Measurements from ENCODE around the gene SMPDL3A.
"Not testable (repeated sequence)": the region's sequence is repeated elsewhere in the genome, so short reads cannot be mapped to it uniquely, and the experiment has no call there.

Gene SMPDL3A

GRCh38 chr6:122789182-122790027, at the start of gene SMPDL3A:
Gene SMPDL3A, plus strand, starts transcription at chr6:122789258. Its CDS starts 89 bp downstream, at chr6:122789347.
- DNase-seq: no peak

GRCh38 chr6:122740091-122740490, 49.0 kb upstream of the SMPDL3A start:
- no peak for DNase-seq

DNA sequence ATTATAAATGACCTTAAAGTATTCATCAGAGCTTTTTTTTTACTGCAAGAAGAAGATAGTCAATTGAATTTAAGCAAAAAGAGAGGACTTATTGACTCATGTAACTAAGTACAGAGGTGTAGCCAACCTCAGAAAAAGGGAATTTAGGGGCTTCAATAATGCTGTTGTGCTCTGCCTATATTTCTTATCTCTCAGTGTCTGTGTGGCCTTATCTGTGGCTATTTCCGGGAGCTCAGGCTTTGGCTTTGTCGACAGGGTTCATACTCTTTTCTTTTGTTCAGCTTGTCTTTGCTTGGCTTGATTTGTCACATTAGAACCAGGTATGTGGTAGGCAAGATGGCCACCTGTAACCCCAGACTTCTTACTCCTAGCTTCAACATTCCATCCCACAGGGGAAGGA, 48.1 kb upstream of the SMPDL3A start:
- no peak for DNase-seq

DNA sequence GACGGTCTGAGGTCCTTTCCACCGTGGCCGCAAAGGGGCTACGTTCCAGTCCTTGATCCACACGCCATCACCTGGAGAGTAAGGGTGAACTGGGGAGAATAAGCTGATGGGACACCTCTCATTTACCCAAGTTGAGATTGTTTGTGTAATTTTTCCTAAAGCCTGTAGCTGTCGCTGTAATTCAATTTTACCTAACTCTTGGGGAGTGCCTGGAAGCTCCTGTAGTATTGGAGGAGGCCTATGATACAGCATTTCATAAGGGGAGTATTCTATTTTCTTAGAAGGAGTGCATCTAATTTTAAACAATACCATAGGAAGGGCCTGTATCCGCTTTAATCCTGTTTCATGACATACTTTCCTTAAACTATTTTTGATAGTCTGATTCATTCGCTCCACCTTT, 44.8 kb upstream of the SMPDL3A start:
- not testable (repeated sequence) for DNase-seq

GRCh38 chr6:122744856-122745255, 44.2 kb upstream of the SMPDL3A start:
- DNase-seq: not testable (repeated sequence)

DNA sequence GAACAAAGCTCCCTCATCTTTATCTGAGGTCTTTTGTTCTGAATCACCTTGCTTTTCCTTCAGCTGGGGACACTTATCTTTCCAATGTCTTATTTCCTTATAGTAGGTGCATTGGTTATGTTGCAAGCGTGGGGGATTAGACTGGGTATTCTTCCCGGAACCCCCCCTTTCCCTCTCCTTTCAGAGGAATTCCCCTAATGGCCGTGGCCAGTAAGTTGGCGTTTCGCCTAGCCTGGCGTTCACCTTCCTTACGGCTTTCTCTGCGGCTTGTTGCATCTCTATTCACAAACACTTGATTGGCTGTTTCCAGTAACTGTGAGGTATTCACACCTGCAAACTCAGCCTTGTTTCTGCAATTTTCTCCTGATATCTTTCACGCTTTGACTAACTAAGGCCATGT, 42.4 kb upstream of the SMPDL3A start:
- DNase-seq: no peak

GRCh38 chr6:122747573-122747972, 41.5 kb upstream of the SMPDL3A start:
- DNase-seq: no peak

DNA sequence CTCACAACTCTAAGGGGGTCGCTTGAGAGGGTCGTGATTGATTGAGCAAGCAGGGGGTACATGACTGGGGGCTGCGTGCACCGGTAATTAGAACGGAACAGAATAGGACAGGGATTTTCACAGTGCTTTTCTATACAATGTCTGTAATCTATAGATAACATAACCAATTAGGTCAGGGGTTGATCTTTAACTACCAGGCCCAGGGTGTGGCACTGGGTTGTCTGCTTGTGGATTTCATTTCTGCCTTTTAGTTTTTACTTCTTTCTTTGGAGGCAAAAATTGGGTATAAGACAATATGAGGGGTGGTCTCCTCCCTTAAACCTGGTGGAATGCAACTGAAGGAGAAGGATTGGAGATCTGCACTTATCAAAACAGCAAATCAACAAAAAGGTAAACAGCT, 40.1 kb upstream of the SMPDL3A start:
- not testable (repeated sequence) for DNase-seq

GRCh38 chr6:122749451-122750050, 39.5 kb upstream of the SMPDL3A start:
- no peak for DNase-seq

GRCh38 chr6:122751326-122751725, 37.7 kb upstream of the SMPDL3A start:
- DNase-seq: no peak

DNA sequence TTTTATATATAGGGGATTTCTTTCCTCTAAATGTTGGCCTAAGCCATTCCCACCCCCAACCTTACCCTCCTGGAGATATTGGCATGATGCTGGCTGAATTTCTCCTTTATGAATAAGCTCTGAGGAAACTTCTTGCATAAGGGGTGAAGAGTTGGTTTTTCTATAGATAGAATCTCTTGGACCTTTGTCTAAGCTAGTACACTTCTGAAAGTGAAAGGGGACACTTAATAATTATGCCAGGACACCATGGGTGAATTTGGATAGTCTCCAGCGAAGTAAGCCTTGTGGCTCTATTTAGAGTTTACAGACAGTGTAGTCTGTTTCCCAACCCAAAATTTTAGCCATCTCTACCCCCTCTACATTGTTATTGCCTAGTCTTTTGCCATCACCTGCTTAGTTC, 36.6 kb upstream of the SMPDL3A start:
- no peak for DNase-seq

- no peak for DNase-seq
Observed at GRCh38 chr6:122753000-122753687, 35.9 kb upstream of the SMPDL3A start.

GRCh38 chr6:122753688-122754056, 35.4 kb upstream of the SMPDL3A start:
- no peak for DNase-seq

DNA sequence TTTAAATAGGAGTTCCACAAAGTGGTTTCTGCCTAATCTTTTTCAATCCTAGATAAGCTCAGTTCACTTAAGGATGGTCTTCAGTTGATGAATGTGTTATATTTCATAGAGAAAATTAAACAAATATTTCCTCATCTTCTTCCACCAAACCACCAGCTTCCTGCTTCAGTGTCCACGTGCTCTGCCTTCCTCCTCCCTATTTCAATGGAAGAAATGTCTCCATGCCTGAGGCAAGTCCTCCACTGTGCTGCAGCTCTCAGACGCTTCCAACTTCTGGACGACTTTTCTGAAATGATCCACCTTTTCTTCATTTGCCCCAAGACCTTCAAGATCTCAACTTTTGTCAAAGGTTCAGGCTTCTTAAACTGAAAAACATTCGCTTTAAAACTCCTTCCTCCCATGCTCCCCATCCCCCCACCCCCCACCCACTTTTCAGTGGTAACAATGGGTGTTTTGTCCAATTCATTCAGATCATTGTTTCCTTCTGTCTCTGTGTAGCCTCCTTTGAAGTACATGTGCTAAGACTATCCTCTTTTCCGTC, 34.8 kb upstream of the SMPDL3A start:
- no peak for DNase-seq

DNA sequence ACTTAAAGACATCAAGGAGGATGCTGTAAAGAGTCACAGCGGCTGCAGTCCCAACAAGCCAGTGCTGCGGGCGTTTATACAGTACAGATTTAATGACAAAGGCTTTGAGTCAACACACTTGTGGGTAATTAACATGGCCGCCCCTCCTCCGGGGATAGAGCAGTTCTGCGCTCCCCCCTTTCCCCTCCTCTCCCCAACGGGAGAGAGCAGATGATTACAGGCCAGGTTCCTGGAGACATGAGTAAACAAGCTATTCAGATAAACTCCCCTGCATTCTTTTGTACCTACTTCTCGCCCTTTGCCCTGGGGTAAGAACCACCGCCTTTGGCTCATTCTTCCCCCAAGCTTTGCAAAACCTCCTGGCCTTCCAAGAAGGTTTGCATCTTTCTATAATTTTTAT, 33.2 kb upstream of the SMPDL3A start:
- no peak for DNase-seq

DNA sequence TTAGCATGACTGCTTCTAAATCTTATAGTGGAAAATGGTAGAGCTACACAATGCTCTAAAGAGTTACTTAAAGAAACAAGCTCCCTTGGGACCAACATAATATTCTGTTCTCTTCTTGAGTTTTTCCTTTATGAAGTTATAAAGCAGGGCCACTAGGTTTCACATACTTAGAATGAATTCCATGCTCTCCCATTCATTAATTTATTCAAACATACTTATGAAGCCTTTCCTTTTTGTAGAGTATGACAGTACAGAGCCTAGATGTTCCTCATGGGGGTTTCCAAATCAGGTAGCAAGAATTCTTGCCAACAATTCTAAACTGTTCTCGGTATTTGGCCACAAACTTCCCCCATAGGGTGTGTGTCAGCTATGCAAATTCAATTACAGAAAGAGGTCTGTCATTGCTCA, 30.1 kb upstream of the SMPDL3A start:
- no peak for DNase-seq

GRCh38 chr6:122760330-122760729, 28.7 kb upstream of the SMPDL3A start:
- DNase-seq: no peak

GRCh38 chr6:122766256-122766655, 22.8 kb upstream of the SMPDL3A start:
- DNase-seq: no peak

- no peak for DNase-seq
Observed at GRCh38 chr6:122770835-122771601, 18.0 kb upstream of the SMPDL3A start.

DNA sequence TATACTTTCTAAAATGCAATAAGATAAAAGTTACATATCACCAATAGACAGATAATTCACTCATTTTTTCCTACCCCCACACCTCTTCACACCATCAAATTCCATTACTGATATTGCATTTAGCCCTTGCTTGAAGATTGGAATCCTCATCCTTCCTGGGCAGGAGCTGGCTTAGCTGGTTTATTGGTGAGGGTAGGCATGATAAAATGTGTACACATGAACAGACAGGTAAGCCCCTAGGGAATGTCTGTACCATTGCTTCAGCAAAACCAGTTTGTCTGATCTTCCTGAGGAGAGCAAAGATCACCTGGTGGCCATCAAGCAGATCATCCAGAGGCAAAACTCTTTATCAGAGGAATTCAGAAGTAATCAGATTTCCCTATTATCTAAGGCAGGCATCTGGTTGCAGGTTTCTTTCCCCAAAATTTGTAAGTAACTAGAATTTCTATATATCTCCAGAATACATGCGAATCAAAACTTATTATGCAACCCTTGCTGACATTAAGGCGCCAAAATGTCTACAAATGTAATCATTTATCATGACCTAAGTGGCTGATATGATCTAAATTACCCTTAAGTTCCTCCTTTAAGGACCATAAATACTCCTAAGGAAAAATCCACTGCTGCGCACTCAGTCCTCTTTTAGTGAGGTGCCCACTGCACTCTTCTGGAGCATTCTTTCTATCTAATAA, 16.2 kb upstream of the SMPDL3A start:
- no peak for DNase-seq

DNA sequence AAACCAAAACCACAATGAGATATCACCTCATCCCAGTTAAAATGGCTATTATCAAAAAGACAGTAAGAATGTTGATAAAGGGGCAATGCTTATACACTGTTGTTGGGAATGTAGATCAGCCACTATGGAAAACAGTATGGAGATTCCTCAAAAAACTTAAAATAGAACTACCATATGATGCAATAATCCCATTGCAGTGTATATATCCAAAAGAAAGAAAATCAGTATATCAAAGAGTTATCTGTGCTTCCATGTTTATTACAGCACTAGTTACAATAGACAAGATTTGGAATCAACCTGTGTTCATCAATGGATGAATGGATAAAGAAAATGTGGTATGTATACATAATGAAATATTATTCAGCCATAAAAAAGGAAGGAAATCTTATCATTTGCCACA, 13.1 kb upstream of the SMPDL3A start:
- no peak for DNase-seq

GRCh38 chr6:122778302-122778701, 10.8 kb upstream of the SMPDL3A start:
- DNase-seq: no peak

All from activated CD4-positive, alpha-beta T cell treated with anti-CD3 and anti-CD28 coated beads, Interleukin-2, amount 50 U/mL, for 1 hour (primary cell).